Gastroesophageal sphincter (tissue), 4 donors: ENCODE results near the gene ZBTB18. TPM values are rescaled to one million over a fixed set of nuclear protein-coding genes. Genes with fewer than 3 reads are reported as not detected.

ENCODE experiments used
- ATAC-seq: fragments of 150-250 bp; one replicate; pipeline ENCODE4 v1.9.1; 2016; ENCODE audit warnings: mild to moderate bottlenecking, moderate library complexity
- H3K27ac ChIP-seq, 4 donors: fragments of 200-600 bp; sonication (generic) in 3 of 4; 1 replicate in 3 of 4; 2 replicates in 1 of 4; pipeline ENCODE4 v1.5.1; 2016 to 2019
- H3K27me3 ChIP-seq: fragments of 200-600 bp; sonication (generic); one replicate; pipeline ENCODE4 v1.5.1; 2019
- H3K36me3 ChIP-seq, 2 donors: fragments of 200-600 bp; sonication (generic); one replicate each; pipeline ENCODE4 v1.5.1; 2019; ENCODE audit warnings: control low read depth in 1 of 2
- H3K4me1 ChIP-seq, 3 donors: fragments of 200-600 bp; sonication (generic); 1 replicate in 2 of 3; 2 replicates in 1 of 3; pipeline ENCODE4 v1.5.1; 2016 to 2019; ENCODE audit warnings: control low read depth in 2 of 3
- H3K4me3 ChIP-seq, 2 donors: fragments of 200-600 bp; sonication (generic); one replicate each; pipeline ENCODE4 v1.5.1; 2019; ENCODE audit warnings: mild to moderate bottlenecking in 1 of 2, moderate library complexity in 1 of 2
- H3K9me3 ChIP-seq, 3 donors: fragments of 200-600 bp; sonication (generic); one replicate each; pipeline ENCODE4 v1.5.1; 2017 to 2019; ENCODE audit warnings: control low read depth in 2 of 3
- CTCF ChIP-seq, 4 experiments: fragments of 200-600 bp in 2 of 4; fragments of 450-650 bp in 2 of 4; sonication (generic) in 1 of 4; IDR thresholded peaks; one replicate each; pipeline ENCODE4 v1.5.1; 2017 to 2019; ENCODE audit warnings: antibody characterized with exemption in 4 of 4, mild to moderate bottlenecking in 2 of 4, moderate library complexity in 2 of 4
- EP300 ChIP-seq: sonication (generic); formaldehyde crosslinking; IDR thresholded peaks from one replicate; pipeline ENCODE4 v1.6.1; 2017; ENCODE audit warnings: antibody characterized with exemption, mild to moderate bottlenecking
- POLR2A ChIP-seq, 2 donors: fragments of 450-650 bp; IDR thresholded peaks; one replicate each; pipeline ENCODE4 v1.6.1; 2017; ENCODE audit warnings: antibody characterized with exemption in 2 of 2, mild to moderate bottlenecking in 2 of 2, moderate library complexity in 1 of 2
- POLR2AphosphoS5 ChIP-seq: sonication (generic); formaldehyde crosslinking; IDR thresholded peaks from one replicate; pipeline ENCODE4 v1.6.1; 2017; ENCODE audit warnings: antibody characterized with exemption
- WGBS, 2 donors: methylation state at CpG; one replicate each; pipeline ENCODE4 v1.1.5; 2018; ENCODE audit warnings: low coverage in 1 of 2; 5-methylcytosine and 5-hydroxymethylcytosine counted together
- total RNA-seq, 4 donors: library from RNA; depleted of rRNA; stranded (reverse); fragments of >200 nt; gene quantifications; one replicate each; pipeline ENCODE4 v1.1.0, GENCODE V29; 2016

The ZBTB18 gene
- total RNA-seq, 4 donors from 2014 or later, result 12.5 to 25.1 (median 20.4) TPM

DNA sequence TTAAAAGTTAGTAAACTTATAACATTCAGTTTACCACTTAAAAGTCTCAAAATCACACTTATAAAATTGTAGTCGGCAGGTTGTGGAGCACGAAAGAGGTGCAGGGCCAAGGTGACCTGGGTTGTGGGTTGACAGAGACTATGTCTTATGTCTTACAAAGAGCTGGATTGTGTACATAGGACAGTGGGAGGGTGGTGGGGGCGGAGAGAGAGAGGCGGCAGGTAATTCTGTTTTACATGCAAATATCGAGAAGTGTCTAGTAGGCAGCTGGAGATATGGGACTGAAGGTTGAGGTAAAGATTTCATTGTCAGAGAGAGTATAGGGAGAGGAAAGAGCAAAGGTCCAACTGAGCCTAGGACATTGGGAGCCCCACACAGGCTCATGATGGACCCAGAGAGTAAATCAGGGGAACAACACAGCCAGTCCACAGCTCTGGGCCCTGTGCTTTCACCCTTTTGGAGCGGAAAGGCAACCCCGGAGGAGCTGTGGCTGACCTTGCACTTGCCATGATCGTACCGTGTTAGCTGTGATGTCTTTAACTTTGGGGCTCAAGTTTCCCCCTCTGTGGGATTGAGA, 28.1 kb upstream of the ZBTB18 start:
- no peak for TF ChIP-seq EP300
- TF ChIP-seq CTCF (IDR thresholded peaks at IDR 0.05), result no peak
- TF ChIP-seq POLR2A (IDR thresholded peaks at IDR 0.05), result no peak
- no peak for TF ChIP-seq POLR2AphosphoS5
- Histone ChIP-seq H3K4me3 (no peak overlapping the region), H3K4me1 (no peaks in the 10 kb centered on the region), H3K36me3 (no peaks in the 10 kb centered on the region), H3K27ac (no peak overlapping the region), H3K27me3 (no peaks in the 10 kb centered on the region), H3K9me3 (no peaks in the 10 kb centered on the region)
- ATAC-seq, result no peak
- 80 to 95% methylated on average over 7 to 9 of the region's 9 CpGs for WGBS, 2 donors

- WGBS, 2 donors, result 79 to 87% methylated on average over 5 to 7 of the region's 17 CpGs
- Histone ChIP-seq H3K4me3 (no peak overlapping the region), H3K27me3 (no peaks in the 10 kb centered on the region), H3K27ac (no peak overlapping the region), H3K4me1 (no peaks in the 10 kb centered on the region), H3K36me3 (no peaks in the 10 kb centered on the region), H3K9me3 (no peaks in the 10 kb centered on the region)
- no peak for ATAC-seq
- TF ChIP-seq POLR2A (IDR thresholded peaks at IDR 0.05) (no peak), EP300 (no peak), POLR2AphosphoS5 (no peak), CTCF (IDR thresholded peaks at IDR 0.05) (no peak)
Measured at GRCh38 chr1:244027491-244028145, 23.5 kb upstream of the ZBTB18 start.

DNA sequence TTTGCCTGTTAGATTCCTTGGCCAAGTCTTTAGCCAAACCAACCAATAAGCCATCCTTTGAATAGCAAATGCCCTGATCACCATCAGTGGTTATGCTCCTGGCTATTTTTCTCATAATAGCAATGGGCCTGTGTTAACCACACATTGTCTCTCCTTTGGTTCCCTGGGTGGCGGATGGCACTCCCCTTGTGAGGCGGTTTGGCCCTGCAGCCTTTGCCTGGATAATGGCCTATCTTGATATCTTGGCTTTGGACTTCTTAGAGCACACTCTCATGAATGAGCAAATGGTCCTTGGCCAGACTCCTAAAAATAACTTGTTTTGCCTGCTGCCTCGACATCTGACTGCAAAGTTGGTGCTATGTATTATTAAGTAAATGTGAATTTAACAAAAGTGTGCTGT, 22.4 kb upstream of the ZBTB18 start:
- H3K27me3 ChIP-seq, result no peaks in the 10 kb centered on the region
- TF ChIP-seq EP300 (no peak), POLR2A (IDR thresholded peaks at IDR 0.05) (no peak), POLR2AphosphoS5 (no peak), CTCF (IDR thresholded peaks at IDR 0.05) (no peak)
- 51 to 78% methylated on average over 3 of the region's 3 CpGs for WGBS, 2 donors

DNA sequence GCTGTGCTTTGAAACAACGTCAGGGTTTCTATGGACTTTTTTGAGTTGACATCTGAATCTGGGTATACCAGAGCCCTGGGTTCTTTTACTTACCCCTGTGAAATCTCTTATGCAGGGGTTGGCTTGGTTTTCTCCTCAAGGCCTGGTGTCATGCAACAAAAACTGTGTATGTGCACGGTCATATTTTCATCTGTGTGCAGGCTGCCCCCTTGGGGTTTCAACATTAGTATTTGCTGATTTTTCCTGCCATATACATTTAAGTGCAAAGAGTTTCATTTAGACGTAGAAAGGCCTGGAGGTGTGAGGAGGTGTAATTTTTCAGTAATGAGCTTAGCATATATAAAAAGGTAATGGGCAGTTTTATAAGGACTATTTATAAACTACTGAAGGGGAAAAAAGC, 22.0 kb upstream of the ZBTB18 start:
- ATAC-seq, result no peak
- Histone ChIP-seq H3K4me3 (no peak overlapping the region), H3K27me3 (no peaks in the 10 kb centered on the region), H3K9me3 (no peaks in the 10 kb centered on the region), H3K36me3 (no peaks in the 10 kb centered on the region), H3K4me1 (no peaks in the 10 kb centered on the region), H3K27ac (no peak overlapping the region)
- WGBS, 2 donors, result 42 to 74% methylated on average over 3 of the region's 3 CpGs
- TF ChIP-seq CTCF (IDR thresholded peaks at IDR 0.05), result no peak
- TF ChIP-seq POLR2A (IDR thresholded peaks at IDR 0.05), result no peak
- no peak for TF ChIP-seq EP300
- TF ChIP-seq POLR2AphosphoS5, result no peak

More for the DNA sequence above, 22.4 kb upstream of the ZBTB18 start:
- H3K4me3 ChIP-seq, result no peak overlapping the region
- no peak for ATAC-seq
- H3K4me1 ChIP-seq, result no peaks in the 10 kb centered on the region
- H3K27ac ChIP-seq, result no peak overlapping the region
- H3K9me3 ChIP-seq, result no peaks in the 10 kb centered on the region
- no peaks in the 10 kb centered on the region for H3K36me3 ChIP-seq

DNA sequence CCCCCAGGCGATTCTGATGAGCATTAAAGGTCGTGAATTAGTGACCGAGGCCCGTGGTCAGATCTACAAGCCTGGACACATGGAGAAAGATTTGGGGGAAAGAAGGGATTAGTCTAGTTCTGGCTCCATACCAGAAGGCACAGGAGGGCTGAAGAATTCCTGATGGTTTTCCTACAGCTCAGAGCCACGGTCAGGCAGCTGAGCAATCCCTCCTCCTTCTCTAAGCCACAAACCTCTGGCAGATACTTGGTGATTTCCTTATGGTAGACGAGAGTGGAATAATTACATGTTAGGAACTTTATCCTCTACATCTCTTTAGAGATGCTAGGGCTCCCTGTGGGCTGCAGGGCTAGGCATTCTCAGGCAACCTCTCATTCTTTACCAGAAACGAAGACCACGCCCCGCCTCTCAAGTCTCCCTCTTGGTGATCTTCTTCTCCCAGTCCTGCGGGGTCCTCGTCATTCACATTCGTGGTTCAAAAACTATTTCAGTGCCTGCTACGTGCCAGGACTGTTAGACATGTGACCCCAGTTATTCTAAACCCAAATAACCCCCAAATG, 20.5 kb upstream of the ZBTB18 start:
- no peak overlapping the region for H3K27ac ChIP-seq
- ATAC-seq, result no peak
- no peaks in the 10 kb centered on the region for H3K27me3 ChIP-seq
- H3K4me3 ChIP-seq, result no peak overlapping the region
- no peaks in the 10 kb centered on the region for H3K4me1 ChIP-seq
- H3K9me3 ChIP-seq, result no peaks in the 10 kb centered on the region
- WGBS, 2 donors, result 80 to 87% methylated on average over 9 to 13 of the region's 13 CpGs
- TF ChIP-seq CTCF (IDR thresholded peaks at IDR 0.05) (no peak), POLR2AphosphoS5 (no peak), EP300 (no peak), POLR2A (IDR thresholded peaks at IDR 0.05) (no peak)
- no peaks in the 10 kb centered on the region for H3K36me3 ChIP-seq
